Liver (tissue), 9 donors: ENCODE results near the gene TWIST2. TPM values are rescaled to one million over a fixed set of nuclear protein-coding genes. Genes with fewer than 3 reads are reported as not detected.

Experiments
- DNase-seq: peaks from one replicate; pipeline ENCODE4 v3.0.0-alpha.2; 2017; ENCODE audit warnings: low spot score
- H3K27ac ChIP-seq, 2 donors: one replicate each; pipeline ENCODE4 v1.7.0; 2013; ENCODE audit warnings: inconsistent platforms in 2 of 2, low read length in 2 of 2, control low read depth in 1 of 2, low read depth in 1 of 2, mild to moderate bottlenecking in 1 of 2
- H3K27me3 ChIP-seq, 4 donors: one replicate each; pipeline versions ENCODE4 v1.6.1 to v1.7.0; 2013; ENCODE audit warnings: low read length in 3 of 4, inconsistent platforms in 1 of 4, mild to moderate bottlenecking in 1 of 4, moderate library complexity in 1 of 4; ENCODE audit not compliant: control insufficient read depth in 4 of 4, insufficient read depth in 4 of 4
- H3K36me3 ChIP-seq, 4 donors: one replicate each; pipeline versions ENCODE4 v1.6.1 to v1.7.0; 2013; ENCODE audit warnings: low read length in 3 of 4, mild to moderate bottlenecking in 3 of 4, low read depth in 1 of 4, moderate library complexity in 1 of 4; ENCODE audit not compliant: control insufficient read depth in 4 of 4, insufficient read depth in 3 of 4
- H3K4me1 ChIP-seq, 4 donors: one replicate each; pipeline versions ENCODE4 v1.6.1 to v1.7.0; 2013; ENCODE audit warnings: low read length in 3 of 4, mild to moderate bottlenecking in 3 of 4, moderate library complexity in 1 of 4; ENCODE audit not compliant: control insufficient read depth in 4 of 4, insufficient read depth in 4 of 4
- H3K4me3 ChIP-seq, 3 donors: one replicate each; pipeline versions ENCODE4 v1.6.1 to v1.7.0; 2013; ENCODE audit warnings: low read length in 3 of 3, control low read depth in 1 of 3, low read depth in 1 of 3, mild to moderate bottlenecking in 1 of 3
- H3K9ac ChIP-seq, 2 donors: one replicate each; pipeline ENCODE4 v1.7.0; 2013; ENCODE audit warnings: low read length in 2 of 2, mild to moderate bottlenecking in 2 of 2, moderate library complexity in 2 of 2, control low read depth in 1 of 2, low read depth in 1 of 2
- H3K9me3 ChIP-seq, 4 donors: one replicate each; pipeline versions ENCODE4 v1.6.1 to v1.7.0; 2013; ENCODE audit warnings: low read length in 3 of 4; ENCODE audit not compliant: control insufficient read depth in 4 of 4
- ATF3 ChIP-seq: IDR thresholded peaks from 2 replicates; pipeline ENCODE4 v1.6.1; 2016; ENCODE audit warnings: antibody characterized with exemption
- CTCF ChIP-seq: fragments of 150-350 bp; IDR thresholded peaks from 2 replicates; pipeline ENCODE4 v1.5.1; 2017; ENCODE audit warnings: improper control_type of control experiment, low read depth, low read length; ENCODE audit not compliant: missing input control
- EGR1 ChIP-seq, 2 donors: IDR thresholded peaks; 2 replicates each; pipeline ENCODE4 v1.6.1; 2016 to 2018; ENCODE audit warnings: antibody characterized with exemption in 2 of 2, low read depth in 2 of 2
- FOXA1 ChIP-seq: IDR thresholded peaks from 2 replicates; pipeline ENCODE4 v1.6.1; 2016; ENCODE audit warnings: antibody characterized with exemption
- FOXA2 ChIP-seq: IDR thresholded peaks from 2 replicates; pipeline ENCODE4 v1.6.1; 2016; ENCODE audit warnings: antibody characterized with exemption
- GABPA ChIP-seq, 2 donors: IDR thresholded peaks in 1 of 2; conservative IDR thresholded peaks in 1 of 2; 2 replicates each; pipeline ENCODE4 v1.6.1; 2016; ENCODE audit warnings: antibody characterized with exemption in 2 of 2, mild to moderate bottlenecking in 1 of 2, moderate library complexity in 1 of 2
- HNF4A ChIP-seq, 2 donors: conservative IDR thresholded peaks; 2 replicates each; pipeline ENCODE4 v1.6.1; 2016; ENCODE audit warnings: antibody characterized with exemption in 2 of 2, mild to moderate bottlenecking in 2 of 2
- HNF4G ChIP-seq: IDR thresholded peaks from 2 replicates; pipeline ENCODE4 v1.6.1; 2016; ENCODE audit warnings: antibody characterized with exemption
- JUND ChIP-seq, 2 donors: IDR thresholded peaks; 2 replicates each; pipeline ENCODE4 v1.6.1; 2016; ENCODE audit warnings: antibody characterized with exemption in 2 of 2
- MAX ChIP-seq: IDR thresholded peaks from 2 replicates; pipeline ENCODE4 v1.6.1; 2016; ENCODE audit warnings: antibody characterized with exemption
- NR2F2 ChIP-seq: IDR thresholded peaks from 2 replicates; pipeline ENCODE4 v1.6.1; 2016; ENCODE audit warnings: antibody characterized with exemption
- RAD21 ChIP-seq, 2 donors: IDR thresholded peaks; 2 replicates each; pipeline ENCODE4 v1.6.1; 2016; ENCODE audit warnings: antibody characterized with exemption in 2 of 2, mild to moderate bottlenecking in 2 of 2
- REST ChIP-seq: IDR thresholded peaks from 2 replicates; pipeline ENCODE4 v1.6.1; 2016; ENCODE audit warnings: antibody characterized with exemption, mild to moderate bottlenecking
- RXRA ChIP-seq, 2 donors: IDR thresholded peaks; 2 replicates each; pipeline ENCODE4 v1.6.1; 2017 to 2018; ENCODE audit warnings: antibody characterized with exemption in 2 of 2, mild to moderate bottlenecking in 1 of 2
- SP1 ChIP-seq: IDR thresholded peaks from 2 replicates; pipeline ENCODE4 v1.6.1; 2018; ENCODE audit warnings: antibody characterized with exemption, mild to moderate bottlenecking
- TAF1 ChIP-seq: conservative IDR thresholded peaks from 2 replicates; pipeline ENCODE4 v1.6.1; 2016; ENCODE audit warnings: antibody characterized with exemption, mild to moderate bottlenecking
- YY1 ChIP-seq: IDR thresholded peaks from 2 replicates; pipeline ENCODE4 v1.6.1; 2016; ENCODE audit warnings: antibody characterized with exemption, mild to moderate bottlenecking
- ZBTB33 ChIP-seq: IDR thresholded peaks from 2 replicates; pipeline ENCODE4 v1.6.1; 2016; ENCODE audit warnings: antibody characterized with exemption
- WGBS: extraction: QIAGEN DNeasy Blood & Tissue Kit; methylation state at CpG from one replicate; pipeline ENCODE4 v1.1.7; 2013; 5-methylcytosine and 5-hydroxymethylcytosine counted together
- polyA plus RNA-seq, 2 donors: library from polyadenylated mRNA; stranded (reverse) in 1 of 2; unstranded in 1 of 2; fragments of 200-250 nt in 1 of 2; fragments of >200 nt in 1 of 2; fragmentation: Nextera tagmentation in 1 of 2; extraction: Ambion mirVana in 1 of 2; gene quantifications; one replicate each; pipeline versions ENCODE4 v1.2.1 to v1.2.3, GENCODE V29; 2013 to 2015
- total RNA-seq, 2 donors: library from RNA; depleted of rRNA; stranded (reverse); fragments of >200 nt; gene quantifications; one replicate each; pipeline ENCODE4 v1.2.3, GENCODE V29; 2014
- donor health status: healthy.
- donor health status: healthy.
- donor health status: healthy.
- donor health status: healthy.
- donor health status: healthy.

The TWIST2 gene
- total and polyA plus RNA-seq, 4 donors, result 0.17 to 0.20 (median 0.19) TPM; not detected in 1

GRCh38 chr2:238851761-238852160, 3.9 kb downstream of the TWIST2 start:
- Histone ChIP-seq H3K27me3 (peaks cover 0 to 21% (median 9%) of the 10 kb centered on the region in 4 donors), H3K9ac (no peak overlapping the region), H3K27ac (no peak overlapping the region), H3K9me3 (no peaks in the 10 kb centered on the region), H3K4me1 (peaks cover 14 to 24% (median 18%) of the 10 kb centered on the region in 4 donors), H3K36me3 (no peaks in the 10 kb centered on the region), H3K4me3 (no peak overlapping the region)
- TF ChIP-seq TAF1 (no peak), EGR1 (IDR thresholded peaks at IDR 0.05; ENCODE audit: low read depth in 2 of 2) (no peak), REST (no peak), ZBTB33 (no peak), JUND (IDR thresholded peaks at IDR 0.05) (no peak), YY1 (no peak), ATF3 (no peak), RAD21 (IDR thresholded peaks at IDR 0.05) (no peak), HNF4G (no peak), NR2F2 (no peak), SP1 (no peak), GABPA (IDR thresholded peaks at IDR 0.05 in 1 of 2, conservative IDR thresholded peaks at IDR 0.05 in 1 of 2) (no peak), FOXA1 (no peak), RXRA (IDR thresholded peaks at IDR 0.05) (no peak), CTCF (no peak), MAX (no peak), HNF4A (conservative IDR thresholded peaks at IDR 0.05) (no peak), FOXA2 (no peak)
- WGBS, result 68% methylated on average over 3 of the region's 3 CpGs
- DNase-seq, result no peak
